LNCAP (cell line): Measurements from ENCODE around the gene ACCSL.

Experiments used
- TF ChIP-seq, protein P1 (sequence below): fragments of 450-650 bp; IDR thresholded peaks from 2 replicates; pipeline ENCODE4 v1.5.1; 2017; ENCODE audit warnings: mild to moderate bottlenecking

The ACCSL gene

DNA sequence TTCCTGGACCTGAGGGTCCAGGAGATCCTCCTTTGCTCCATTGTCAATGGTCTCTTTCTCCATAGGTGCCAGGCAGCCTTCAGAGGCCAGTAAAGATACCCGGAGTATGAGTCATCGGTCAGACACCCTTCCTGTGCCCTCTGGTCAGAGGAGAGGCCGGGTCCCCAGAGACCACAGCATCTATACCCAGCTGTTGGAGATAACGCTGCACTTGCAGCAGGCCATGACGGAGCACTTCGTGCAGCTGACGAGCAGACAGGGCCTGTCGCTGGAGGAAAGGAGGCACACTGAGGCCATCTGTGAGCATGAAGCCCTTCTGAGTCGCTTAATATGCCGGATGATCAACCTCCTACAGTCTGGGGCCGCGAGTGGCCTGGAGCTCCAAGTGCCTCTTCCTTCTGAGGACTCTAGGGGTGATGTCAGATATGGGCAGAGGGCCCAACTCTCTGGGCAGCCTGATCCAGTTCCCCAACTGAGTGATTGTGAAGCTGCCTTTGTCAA, at the start of gene ACCSL:
ACCSL (plus strand) TSS at position 51 of the 501 bp plus-strand sequence; CDS start at position 107, 56 bp downstream.
- TF ChIP-seq, protein P1, sequence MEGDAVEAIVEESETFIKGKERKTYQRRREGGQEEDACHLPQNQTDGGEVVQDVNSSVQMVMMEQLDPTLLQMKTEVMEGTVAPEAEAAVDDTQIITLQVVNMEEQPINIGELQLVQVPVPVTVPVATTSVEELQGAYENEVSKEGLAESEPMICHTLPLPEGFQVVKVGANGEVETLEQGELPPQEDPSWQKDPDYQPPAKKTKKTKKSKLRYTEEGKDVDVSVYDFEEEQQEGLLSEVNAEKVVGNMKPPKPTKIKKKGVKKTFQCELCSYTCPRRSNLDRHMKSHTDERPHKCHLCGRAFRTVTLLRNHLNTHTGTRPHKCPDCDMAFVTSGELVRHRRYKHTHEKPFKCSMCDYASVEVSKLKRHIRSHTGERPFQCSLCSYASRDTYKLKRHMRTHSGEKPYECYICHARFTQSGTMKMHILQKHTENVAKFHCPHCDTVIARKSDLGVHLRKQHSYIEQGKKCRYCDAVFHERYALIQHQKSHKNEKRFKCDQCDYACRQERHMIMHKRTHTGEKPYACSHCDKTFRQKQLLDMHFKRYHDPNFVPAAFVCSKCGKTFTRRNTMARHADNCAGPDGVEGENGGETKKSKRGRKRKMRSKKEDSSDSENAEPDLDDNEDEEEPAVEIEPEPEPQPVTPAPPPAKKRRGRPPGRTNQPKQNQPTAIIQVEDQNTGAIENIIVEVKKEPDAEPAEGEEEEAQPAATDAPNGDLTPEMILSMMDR = no peak

DNA sequence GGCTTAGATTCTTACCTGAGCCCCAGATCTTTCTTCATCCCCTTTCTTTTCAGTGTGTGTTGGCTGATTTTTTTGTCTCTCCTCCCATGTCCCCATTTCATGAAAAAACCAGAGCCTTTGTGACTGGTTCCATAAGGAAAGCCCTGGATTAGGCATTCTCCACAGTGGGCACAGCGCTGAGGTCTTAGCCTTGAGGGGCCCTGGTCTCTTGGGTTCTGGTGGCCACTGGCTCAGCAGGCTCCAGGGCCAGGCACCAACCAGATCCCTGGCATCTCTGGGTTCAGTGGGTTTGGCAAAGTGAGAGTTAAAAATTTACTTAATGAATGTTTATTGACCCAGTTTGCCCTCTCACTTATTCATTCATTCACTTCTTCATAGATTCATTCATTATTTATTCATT, 49.5 kb upstream of the ACCSL start:
- TF ChIP-seq, protein P1 = no peak

DNA sequence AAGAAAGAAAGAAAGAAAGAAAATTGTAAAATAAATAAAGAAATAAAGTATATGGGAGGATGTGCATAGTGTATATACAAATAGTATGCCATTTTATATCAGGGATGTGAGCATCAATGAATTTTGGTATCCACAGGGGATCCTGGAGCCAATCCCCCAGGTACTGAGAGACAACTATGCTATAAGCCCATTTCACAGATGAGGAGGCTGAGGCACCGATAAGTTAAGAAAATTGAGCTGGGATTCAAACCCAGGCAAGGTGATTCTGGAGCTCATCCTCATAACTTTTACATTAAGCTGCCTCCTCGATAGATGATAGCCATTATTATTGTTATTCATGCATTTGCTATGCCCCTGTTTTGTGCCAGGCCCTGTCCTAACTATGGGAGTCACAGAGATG, 47.0 kb upstream of the ACCSL start:
- TF ChIP-seq, protein P1 = no peak

DNA sequence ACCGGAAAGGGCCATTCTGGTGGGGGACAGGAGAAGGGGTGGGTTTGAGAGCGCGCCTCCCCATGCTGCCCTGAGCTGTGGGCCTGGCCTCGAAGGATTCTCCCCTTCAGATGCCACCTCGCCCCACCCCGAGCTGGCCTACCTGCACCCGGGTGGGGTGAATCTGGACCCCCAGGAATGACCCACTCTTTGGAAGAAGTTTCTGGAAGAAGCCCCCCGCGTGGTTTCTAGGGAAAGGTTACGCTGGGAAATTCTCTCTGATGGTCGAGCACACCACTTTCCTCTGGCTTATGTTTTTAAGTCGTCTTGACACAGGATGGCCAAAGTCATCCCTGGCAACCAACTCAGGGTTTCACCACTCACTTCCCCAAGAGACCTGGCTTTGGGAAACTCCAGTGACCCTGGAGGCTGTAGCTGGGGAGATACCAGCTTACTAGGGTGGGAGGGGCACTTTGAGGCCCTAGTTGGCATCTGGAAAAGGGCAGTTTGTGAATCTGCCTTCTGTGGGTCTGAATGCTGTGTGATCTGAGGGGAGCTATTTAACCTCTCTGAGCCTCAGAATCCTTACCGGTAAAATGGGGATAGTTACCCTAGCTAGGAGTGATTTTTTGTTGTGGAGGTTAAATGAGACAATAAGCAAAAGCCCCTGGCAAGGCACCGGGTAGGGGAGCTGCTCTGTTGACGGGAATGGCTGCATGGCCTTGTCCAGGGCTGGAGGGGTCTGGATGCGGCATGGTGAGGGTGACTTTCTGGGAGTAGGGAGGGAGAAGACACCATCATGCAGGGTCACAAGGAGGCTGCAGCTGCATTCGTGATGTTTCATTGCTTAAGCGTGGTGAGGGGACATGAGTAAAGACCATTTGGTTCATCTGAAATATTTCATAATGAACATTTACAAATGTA, 45.3 kb upstream of the ACCSL start:
- TF ChIP-seq, protein P1 = no peak

DNA sequence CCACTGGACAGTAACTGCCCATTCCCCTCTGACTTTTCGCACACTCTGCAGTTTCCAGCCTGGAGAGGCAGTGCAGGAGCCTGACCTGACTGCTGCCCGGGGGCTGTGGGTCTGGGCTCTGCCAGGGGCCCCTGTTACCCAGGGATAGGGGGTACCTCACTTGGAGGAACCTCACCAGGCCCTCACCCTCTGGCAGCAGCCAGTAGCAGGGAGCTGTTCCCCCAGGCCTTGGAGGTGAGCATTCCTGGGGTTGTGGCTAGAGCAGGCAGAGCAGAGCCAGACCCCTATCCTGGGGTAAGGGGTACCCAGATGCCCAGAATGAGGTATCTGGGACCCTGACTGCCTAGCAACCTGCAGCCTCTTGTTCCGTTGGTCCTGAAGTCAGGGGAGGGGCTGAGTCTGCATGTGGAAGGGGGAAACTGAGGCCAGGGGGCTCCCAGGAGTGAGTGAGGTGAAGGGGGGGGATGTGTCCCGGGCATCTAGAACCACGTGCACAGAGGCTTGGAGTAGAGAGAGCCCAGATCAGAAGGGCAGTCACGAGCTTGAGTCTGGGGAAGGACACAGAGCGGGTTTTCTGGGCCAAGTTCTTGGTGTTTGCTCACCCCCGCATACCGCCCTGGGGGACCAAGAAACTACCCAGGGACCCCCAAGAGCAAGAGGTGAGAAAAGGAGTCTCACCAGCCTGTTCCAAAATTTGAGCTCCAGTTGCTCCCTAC, 43.9 kb upstream of the ACCSL start:
- TF ChIP-seq, protein P1 = no peak

DNA sequence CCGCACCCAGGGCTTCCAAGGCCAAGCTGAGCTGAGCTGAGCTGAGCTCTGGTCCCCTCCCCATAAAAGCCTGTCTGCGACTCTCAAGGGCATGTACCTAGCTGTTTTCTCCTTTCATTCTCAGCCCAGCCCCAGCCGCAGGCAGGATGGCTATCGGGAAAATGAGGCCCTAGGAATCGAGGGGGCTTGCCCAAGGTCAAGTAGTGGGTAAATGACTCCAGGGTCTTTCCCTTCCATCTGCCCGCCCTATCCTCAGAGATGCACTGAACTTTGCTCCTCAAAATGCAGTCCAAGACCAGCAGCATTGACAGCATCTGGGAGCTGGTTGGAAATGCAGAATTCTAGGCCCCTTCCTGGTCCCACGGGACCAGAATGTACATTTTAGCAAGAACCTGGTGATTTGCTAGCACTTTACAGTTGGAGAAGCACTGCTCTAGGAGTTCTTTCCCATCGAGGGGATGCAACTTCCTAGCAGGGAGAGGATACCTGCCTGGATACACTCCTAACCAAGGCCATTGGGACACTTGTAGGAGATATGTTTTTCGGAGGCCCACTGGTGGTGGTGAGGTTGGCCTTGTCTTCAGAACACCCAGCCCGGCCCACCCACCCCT, 43.2 kb upstream of the ACCSL start:
- TF ChIP-seq, protein P1 = no peak

DNA sequence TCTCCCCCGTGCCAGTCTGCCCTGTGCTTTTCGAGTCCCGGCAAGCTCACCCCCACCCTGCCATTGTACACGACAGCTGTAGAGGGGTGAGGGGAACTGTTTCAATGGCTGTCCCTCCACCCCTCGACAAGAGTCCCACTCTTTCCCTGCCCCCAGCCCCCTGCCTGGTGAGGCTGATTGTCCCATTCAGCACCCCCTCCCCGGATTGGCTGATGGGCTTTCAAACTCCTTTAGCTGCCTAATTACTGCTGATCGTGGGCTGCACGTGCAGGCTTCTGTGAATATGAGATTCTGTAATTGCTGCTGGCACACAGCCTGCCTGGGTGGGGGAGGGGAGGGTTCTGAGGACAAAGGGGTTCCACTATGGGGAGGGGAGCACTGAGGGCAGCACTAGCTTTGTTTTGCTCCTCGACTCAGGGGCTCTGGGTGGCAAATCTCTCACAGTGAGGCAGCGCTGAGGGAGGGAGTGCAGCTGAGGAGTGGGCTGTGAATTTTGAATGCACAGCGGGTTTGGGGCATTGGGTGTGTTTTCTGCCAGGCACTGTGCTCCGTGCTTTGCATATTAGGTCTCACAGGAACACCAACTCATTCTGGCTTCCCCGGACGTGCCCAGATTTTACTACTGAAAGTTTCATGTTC, 42.6 kb upstream of the ACCSL start:
- TF ChIP-seq, protein P1 = no peak
